Measurements from ENCODE around the gene CGB5.
A peak's percentile ranks its signal among the peaks of the same experiment; 100 is the strongest.

Gene CGB5

DNA sequence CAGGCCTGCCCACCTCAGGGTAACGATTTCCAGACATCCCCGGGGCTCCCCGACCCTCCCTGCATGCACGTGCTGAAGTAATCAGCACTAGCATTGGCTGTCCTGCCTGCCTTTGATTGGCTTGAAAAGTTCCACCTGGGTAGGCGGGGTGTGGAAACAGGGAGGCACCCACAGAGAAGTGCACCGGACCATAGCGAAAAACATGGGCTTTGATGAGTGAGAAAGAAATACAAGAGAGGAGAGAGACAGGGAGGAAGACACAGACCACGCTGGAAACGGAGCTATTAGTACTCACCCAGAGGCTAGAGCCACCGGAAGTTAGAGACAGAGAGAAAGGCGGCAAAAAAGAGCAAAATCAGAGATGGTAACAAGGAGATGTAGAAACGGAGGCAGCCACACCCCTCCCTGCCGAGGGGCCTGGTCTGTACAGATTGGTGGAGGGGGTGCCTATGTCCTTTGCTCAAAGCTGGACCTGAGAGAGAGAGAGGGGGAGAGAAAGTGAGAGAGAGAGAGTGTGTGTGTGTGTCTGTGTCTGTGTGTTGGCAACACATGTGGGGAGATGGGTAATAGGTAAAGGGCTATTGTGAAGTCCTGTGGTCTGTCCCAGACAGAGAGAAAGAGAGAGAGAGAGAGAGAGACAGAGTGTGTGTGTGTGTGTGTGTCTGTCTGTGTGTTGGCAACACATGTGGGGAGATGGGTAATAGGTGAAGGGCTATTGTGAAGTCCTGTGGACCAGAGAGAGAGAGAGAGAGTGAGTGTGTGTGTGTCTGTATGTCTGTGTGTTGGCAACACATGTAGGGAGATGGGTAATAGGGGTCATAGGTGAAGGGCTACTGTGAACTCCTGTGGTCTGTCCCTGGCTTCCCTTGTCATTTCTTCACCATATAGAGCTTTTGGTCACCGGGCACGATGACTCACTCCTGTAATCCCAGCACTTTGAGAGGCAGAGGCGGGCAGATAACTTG lies 22.4 kb upstream of the CGB5 start (continued):
- TF ChIP-seq, protein P1, sequence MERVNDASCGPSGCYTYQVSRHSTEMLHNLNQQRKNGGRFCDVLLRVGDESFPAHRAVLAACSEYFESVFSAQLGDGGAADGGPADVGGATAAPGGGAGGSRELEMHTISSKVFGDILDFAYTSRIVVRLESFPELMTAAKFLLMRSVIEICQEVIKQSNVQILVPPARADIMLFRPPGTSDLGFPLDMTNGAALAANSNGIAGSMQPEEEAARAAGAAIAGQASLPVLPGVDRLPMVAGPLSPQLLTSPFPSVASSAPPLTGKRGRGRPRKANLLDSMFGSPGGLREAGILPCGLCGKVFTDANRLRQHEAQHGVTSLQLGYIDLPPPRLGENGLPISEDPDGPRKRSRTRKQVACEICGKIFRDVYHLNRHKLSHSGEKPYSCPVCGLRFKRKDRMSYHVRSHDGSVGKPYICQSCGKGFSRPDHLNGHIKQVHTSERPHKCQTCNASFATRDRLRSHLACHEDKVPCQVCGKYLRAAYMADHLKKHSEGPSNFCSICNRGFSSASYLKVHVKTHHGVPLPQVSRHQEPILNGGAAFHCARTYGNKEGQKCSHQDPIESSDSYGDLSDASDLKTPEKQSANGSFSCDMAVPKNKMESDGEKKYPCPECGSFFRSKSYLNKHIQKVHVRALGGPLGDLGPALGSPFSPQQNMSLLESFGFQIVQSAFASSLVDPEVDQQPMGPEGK (tag by site-specific recombination; IDR thresholded peaks at IDR 0.05) = peak; percentile 81
- TF ChIP-seq, protein P2, sequence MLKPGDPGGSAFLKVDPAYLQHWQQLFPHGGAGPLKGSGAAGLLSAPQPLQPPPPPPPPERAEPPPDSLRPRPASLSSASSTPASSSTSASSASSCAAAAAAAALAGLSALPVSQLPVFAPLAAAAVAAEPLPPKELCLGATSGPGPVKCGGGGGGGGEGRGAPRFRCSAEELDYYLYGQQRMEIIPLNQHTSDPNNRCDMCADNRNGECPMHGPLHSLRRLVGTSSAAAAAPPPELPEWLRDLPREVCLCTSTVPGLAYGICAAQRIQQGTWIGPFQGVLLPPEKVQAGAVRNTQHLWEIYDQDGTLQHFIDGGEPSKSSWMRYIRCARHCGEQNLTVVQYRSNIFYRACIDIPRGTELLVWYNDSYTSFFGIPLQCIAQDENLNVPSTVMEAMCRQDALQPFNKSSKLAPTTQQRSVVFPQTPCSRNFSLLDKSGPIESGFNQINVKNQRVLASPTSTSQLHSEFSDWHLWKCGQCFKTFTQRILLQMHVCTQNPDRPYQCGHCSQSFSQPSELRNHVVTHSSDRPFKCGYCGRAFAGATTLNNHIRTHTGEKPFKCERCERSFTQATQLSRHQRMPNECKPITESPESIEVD (tag by site-specific recombination; IDR thresholded peaks at IDR 0.05) = no peak
- TF ChIP-seq, protein P3, sequence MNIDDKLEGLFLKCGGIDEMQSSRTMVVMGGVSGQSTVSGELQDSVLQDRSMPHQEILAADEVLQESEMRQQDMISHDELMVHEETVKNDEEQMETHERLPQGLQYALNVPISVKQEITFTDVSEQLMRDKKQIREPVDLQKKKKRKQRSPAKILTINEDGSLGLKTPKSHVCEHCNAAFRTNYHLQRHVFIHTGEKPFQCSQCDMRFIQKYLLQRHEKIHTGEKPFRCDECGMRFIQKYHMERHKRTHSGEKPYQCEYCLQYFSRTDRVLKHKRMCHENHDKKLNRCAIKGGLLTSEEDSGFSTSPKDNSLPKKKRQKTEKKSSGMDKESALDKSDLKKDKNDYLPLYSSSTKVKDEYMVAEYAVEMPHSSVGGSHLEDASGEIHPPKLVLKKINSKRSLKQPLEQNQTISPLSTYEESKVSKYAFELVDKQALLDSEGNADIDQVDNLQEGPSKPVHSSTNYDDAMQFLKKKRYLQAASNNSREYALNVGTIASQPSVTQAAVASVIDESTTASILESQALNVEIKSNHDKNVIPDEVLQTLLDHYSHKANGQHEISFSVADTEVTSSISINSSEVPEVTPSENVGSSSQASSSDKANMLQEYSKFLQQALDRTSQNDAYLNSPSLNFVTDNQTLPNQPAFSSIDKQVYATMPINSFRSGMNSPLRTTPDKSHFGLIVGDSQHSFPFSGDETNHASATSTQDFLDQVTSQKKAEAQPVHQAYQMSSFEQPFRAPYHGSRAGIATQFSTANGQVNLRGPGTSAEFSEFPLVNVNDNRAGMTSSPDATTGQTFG (tag by site-specific recombination; IDR thresholded peaks at IDR 0.05; ENCODE audit: borderline replicate concordance) = no peak
- TF ChIP-seq, protein P4, sequence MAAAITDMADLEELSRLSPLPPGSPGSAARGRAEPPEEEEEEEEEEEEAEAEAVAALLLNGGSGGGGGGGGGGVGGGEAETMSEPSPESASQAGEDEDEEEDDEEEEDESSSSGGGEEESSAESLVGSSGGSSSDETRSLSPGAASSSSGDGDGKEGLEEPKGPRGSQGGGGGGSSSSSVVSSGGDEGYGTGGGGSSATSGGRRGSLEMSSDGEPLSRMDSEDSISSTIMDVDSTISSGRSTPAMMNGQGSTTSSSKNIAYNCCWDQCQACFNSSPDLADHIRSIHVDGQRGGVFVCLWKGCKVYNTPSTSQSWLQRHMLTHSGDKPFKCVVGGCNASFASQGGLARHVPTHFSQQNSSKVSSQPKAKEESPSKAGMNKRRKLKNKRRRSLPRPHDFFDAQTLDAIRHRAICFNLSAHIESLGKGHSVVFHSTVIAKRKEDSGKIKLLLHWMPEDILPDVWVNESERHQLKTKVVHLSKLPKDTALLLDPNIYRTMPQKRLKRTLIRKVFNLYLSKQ (tag by site-specific recombination; IDR thresholded peaks at IDR 0.05; ENCODE audit: borderline replicate concordance) = no peak
- TF ChIP-seq ZNF416 (tag by site-specific recombination; IDR thresholded peaks at IDR 0.05) (no peak), SCRT1 (tag by site-specific recombination; IDR thresholded peaks at IDR 0.05; ENCODE audit: borderline replicate concordance) (no peak)
- TF ChIP-seq, protein P5, sequence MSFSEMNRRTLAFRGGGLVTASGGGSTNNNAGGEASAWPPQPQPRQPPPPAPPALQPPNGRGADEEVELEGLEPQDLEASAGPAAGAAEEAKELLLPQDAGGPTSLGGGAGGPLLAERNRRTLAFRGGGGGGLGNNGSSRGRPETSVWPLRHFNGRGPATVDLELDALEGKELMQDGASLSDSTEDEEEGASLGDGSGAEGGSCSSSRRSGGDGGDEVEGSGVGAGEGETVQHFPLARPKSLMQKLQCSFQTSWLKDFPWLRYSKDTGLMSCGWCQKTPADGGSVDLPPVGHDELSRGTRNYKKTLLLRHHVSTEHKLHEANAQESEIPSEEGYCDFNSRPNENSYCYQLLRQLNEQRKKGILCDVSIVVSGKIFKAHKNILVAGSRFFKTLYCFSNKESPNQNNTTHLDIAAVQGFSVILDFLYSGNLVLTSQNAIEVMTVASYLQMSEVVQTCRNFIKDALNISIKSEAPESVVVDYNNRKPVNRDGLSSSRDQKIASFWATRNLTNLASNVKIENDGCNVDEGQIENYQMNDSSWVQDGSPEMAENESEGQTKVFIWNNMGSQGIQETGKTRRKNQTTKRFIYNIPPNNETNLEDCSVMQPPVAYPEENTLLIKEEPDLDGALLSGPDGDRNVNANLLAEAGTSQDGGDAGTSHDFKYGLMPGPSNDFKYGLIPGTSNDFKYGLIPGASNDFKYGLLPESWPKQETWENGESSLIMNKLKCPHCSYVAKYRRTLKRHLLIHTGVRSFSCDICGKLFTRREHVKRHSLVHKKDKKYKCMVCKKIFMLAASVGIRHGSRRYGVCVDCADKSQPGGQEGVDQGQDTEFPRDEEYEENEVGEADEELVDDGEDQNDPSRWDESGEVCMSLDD (tag by site-specific recombination; IDR thresholded peaks at IDR 0.05) = peak; percentile 87
- TF ChIP-seq, protein P6, sequence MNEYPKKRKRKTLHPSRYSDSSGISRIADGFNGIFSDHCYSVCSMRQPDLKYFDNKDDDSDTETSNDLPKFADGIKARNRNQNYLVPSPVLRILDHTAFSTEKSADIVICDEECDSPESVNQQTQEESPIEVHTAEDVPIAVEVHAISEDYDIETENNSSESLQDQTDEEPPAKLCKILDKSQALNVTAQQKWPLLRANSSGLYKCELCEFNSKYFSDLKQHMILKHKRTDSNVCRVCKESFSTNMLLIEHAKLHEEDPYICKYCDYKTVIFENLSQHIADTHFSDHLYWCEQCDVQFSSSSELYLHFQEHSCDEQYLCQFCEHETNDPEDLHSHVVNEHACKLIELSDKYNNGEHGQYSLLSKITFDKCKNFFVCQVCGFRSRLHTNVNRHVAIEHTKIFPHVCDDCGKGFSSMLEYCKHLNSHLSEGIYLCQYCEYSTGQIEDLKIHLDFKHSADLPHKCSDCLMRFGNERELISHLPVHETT (tag by site-specific recombination; IDR thresholded peaks at IDR 0.05) = peak; percentile 47; the same call in 1 of the 2 replicates
- TF ChIP-seq, protein P7, sequence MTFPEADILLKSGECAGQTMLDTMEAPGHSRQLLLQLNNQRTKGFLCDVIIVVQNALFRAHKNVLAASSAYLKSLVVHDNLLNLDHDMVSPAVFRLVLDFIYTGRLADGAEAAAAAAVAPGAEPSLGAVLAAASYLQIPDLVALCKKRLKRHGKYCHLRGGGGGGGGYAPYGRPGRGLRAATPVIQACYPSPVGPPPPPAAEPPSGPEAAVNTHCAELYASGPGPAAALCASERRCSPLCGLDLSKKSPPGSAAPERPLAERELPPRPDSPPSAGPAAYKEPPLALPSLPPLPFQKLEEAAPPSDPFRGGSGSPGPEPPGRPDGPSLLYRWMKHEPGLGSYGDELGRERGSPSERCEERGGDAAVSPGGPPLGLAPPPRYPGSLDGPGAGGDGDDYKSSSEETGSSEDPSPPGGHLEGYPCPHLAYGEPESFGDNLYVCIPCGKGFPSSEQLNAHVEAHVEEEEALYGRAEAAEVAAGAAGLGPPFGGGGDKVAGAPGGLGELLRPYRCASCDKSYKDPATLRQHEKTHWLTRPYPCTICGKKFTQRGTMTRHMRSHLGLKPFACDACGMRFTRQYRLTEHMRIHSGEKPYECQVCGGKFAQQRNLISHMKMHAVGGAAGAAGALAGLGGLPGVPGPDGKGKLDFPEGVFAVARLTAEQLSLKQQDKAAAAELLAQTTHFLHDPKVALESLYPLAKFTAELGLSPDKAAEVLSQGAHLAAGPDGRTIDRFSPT (tag by site-specific recombination; IDR thresholded peaks at IDR 0.05) = 0 out of 2 replicates have a peak, but pooled peaks have one; percentile 36
- TF ChIP-seq, protein P8, sequence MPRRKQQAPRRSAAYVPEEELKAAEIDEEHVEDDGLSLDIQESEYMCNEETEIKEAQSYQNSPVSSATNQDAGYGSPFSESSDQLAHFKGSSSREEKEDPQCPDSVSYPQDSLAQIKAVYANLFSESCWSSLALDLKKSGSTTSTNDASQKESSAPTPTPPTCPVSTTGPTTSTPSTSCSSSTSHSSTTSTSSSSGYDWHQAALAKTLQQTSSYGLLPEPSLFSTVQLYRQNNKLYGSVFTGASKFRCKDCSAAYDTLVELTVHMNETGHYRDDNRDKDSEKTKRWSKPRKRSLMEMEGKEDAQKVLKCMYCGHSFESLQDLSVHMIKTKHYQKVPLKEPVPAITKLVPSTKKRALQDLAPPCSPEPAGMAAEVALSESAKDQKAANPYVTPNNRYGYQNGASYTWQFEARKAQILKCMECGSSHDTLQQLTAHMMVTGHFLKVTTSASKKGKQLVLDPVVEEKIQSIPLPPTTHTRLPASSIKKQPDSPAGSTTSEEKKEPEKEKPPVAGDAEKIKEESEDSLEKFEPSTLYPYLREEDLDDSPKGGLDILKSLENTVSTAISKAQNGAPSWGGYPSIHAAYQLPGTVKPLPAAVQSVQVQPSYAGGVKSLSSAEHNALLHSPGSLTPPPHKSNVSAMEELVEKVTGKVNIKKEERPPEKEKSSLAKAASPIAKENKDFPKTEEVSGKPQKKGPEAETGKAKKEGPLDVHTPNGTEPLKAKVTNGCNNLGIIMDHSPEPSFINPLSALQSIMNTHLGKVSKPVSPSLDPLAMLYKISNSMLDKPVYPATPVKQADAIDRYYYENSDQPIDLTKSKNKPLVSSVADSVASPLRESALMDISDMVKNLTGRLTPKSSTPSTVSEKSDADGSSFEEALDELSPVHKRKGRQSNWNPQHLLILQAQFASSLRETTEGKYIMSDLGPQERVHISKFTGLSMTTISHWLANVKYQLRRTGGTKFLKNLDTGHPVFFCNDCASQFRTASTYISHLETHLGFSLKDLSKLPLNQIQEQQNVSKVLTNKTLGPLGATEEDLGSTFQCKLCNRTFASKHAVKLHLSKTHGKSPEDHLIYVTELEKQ (tag by site-specific recombination; IDR thresholded peaks at IDR 0.05; ENCODE audit: borderline replicate concordance) = no peak
- TF ChIP-seq, protein P9, sequence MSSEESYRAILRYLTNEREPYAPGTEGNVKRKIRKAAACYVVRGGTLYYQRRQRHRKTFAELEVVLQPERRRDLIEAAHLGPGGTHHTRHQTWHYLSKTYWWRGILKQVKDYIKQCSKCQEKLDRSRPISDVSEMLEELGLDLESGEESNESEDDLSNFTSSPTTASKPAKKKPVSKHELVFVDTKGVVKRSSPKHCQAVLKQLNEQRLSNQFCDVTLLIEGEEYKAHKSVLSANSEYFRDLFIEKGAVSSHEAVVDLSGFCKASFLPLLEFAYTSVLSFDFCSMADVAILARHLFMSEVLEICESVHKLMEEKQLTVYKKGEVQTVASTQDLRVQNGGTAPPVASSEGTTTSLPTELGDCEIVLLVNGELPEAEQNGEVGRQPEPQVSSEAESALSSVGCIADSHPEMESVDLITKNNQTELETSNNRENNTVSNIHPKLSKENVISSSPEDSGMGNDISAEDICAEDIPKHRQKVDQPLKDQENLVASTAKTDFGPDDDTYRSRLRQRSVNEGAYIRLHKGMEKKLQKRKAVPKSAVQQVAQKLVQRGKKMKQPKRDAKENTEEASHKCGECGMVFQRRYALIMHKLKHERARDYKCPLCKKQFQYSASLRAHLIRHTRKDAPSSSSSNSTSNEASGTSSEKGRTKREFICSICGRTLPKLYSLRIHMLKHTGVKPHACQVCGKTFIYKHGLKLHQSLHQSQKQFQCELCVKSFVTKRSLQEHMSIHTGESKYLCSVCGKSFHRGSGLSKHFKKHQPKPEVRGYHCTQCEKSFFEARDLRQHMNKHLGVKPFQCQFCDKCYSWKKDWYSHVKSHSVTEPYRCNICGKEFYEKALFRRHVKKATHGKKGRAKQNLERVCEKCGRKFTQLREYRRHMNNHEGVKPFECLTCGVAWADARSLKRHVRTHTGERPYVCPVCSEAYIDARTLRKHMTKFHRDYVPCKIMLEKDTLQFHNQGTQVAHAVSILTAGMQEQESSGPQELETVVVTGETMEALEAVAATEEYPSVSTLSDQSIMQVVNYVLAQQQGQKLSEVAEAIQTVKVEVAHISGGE (tag by site-specific recombination; conservative IDR thresholded peaks at IDR 0.05; ENCODE audit: low read depth) = no peak
